GM19240 (cell line): ENCODE measurements around the gene MINAR2.

ENCODE experiments used
- DNase-seq: peaks from one replicate; pipeline ENCODE4 v3.0.0; 2011; ENCODE audit warnings: low spot score; ENCODE audit not compliant: insufficient read length

MINAR2 gene

DNA sequence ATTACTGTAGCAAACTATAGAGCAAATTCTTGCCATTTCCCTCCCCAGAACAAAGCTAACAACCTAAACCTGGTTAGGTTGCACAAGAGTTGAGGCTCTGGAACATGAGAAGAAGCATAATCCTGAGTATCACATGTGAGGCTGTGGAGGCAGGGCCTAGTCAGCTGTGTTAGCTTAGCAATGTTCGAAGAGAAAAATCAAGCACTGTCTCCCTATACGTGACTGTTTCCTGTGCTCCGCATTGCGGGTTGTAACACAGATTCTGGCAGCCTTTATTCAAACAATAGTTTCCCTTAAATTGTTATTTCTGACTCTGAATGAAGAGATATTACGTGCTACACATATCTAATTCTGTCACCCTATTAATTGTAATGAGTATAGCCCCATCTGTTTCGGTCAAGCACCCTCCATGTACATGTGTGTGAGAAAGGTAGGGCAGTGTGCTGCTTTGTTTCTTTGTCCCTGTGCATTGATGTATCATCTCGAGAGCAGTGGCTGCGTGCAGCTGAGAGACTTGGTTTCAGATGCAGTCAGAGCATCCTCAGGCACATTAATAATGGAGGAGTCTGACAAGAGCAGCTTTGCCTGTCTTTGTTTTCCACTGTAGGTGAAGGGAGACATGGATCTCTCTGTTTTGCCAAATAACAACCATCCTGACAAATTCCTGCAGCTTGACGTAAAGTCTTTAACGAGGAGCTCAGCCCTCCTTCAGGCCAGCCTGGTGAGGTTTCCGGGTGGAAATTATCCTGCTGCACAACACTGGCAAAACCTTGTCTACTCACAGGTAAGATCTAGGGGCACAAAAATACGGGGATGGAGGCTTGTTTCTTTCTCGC is at the start of gene MINAR2:
TSS of gene MINAR2 (plus strand) at position 523 of the 836 bp plus-strand sequence. CDS start at position 620, 97 bp downstream.
- DNase-seq, result no peak

- DNase-seq, result no peak
These were observed 49.2 kb upstream of the MINAR2 start for GRCh38 chr5:129698661-129699060.

DNA sequence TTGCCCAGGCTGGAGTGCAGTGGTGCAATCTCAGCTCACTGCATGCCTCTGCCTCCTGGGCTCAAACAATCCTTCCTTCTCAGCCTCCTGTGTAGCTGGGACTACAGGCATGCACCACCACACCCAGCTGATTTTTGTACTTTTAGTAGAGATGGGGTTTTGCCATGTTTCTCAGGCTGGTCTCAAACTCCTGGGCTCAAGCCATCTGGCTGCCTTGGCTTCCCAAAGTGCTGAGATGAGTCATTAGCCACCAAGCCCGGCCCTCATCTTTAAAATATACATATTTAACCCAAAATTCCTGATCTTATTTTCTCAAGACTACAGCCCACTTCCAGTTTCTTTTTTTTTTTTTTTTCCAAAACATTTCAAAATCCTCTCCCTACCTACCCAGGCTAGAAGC is 31.7 kb upstream of the MINAR2 start:
- no peak for DNase-seq

DNA sequence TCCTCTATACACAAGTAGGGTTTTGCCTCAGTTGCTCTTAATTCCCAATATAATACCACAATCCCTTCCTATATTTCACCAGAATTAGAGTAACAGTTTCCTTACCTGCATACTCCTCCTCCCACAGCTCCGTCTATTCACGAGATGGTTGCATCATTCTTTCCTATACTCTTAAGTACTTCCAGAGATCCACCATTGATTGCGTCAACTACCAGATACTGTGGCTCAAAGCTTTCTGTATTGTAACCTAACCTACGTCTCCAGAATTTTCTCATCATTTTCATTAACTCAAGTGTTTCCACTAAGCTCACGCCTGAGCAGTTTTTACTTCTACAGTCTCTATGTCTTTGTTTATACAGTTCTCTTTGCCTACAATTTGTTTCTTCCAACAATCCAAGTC is 31.2 kb upstream of the MINAR2 start:
- DNase-seq, result no peak

GRCh38 chr5:129717751-129718310 is 30.1 kb upstream of the MINAR2 start:
- DNase-seq, result no peak

DNA sequence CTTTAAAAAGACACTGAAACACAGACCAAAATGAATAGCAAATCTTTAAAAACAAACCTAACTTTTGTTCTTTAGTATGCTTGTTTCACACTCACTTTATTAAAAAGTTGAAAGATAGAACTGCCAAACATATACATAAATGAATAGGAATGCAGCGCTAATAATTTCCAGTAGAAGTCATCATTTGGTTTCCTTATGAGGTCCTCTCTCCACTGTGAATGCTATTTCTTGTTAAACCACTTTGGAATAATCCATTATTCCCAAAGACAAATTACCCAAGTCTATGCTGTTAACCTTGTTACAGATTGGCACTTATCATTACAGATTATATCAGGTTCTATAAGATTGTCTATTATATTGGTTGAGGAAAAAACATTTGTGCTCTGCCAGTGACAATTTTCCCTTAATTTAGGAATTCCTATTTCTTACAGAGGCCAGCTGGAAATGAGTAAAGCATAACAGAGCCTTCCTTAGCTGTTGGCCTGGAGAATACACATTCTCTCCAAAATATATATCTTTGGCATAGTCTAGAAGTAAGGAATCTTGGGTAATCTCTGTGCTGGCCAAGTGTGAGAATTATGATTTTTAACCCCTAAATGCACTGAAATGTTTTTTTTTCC is 29.3 kb upstream of the MINAR2 start:
- no peak for DNase-seq

- no peak for DNase-seq
These were observed 23.7 kb upstream of the MINAR2 start for GRCh38 chr5:129724222-129724621.

DNA sequence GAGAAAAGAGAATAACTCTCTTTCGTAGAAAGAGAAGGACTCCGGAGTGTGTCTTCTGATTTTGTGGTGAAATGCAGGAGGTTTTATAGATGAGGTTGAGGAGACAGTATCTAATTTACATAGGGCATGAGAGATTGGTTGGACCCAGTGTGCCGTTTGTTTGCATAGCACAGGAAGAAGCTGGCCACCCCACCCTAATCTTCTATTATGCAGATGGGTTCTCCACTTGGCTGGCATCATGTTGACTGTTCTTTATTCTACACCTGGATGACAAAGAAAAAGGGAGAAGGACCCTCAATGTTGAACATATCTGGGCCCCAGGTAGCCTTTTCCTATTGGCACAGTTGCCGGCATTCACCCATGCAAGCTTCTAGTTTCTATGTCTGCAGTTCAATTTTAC is 23.2 kb upstream of the MINAR2 start:
- DNase-seq, result no peak

DNA sequence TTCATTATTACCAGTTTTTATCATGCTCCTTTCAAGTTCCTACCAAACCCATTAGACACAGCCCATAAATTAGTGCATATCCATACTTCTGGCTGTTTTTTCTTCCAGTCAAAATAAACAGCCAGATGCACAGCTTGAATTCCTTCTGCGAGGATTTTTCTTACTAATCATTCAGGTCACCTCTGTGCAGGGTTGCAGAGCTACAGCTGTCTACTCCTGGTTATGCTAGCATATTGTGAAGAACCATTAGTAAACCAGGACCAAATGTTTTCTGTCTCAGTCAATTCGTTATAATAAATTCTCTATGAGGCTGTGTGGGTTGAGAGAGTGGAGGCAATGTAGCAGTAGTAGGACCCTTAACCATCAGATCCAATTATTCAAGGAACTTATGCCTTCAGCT is 8.1 kb upstream of the MINAR2 start:
- DNase-seq, result no peak

DNA sequence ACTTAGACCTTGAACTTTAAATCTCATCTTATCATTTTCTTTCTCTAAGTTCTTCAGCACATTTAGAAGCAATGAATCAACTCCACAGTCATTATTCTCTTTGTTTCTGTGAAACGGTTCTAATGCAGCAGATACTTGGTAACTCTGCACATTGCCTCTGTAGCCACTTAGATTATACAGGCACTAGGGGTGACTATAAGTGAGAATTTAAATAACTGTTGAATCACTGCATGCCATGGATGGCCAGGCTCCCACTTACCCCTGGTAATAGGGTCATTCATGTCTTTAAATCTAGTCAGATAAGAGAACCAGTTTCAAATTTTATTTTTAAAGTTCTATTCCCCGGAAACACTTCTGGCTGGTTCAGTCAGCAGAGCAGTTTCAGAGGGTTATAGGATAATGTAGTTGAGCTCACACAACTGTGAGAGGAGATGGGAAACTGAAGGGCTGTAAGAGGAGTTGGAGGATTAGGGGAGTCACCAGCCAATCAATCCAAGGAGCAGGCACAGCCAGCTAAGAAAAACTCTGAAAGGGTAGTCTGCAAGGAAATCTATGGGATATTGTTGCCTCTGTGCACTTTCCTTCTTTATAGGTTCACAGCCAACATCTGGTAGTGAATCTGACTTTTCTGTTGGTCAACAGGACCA is 4.2 kb upstream of the MINAR2 start:
- DNase-seq, result no peak

DNA sequence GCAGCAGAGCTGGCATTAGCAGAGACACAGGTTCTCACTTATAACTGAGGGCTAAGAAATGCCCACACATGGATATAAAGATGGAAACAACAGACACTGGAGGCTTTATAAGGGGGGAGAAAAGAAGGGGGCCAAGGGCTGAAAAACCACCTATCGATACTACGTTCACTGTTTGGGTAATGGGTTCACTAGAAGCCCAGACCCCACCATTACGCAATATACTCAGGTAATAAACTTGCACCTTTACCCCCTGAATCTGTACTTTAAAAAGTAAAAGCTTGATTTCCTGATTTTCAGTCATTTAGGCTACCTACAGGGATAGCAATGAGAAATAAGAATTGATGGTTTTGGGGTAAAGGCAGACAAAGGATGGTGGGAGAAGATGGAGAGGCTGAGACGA is 1.9 kb upstream of the MINAR2 start:
- DNase-seq, result no peak

- DNase-seq, result no peak
These were observed 1.0 kb upstream of the MINAR2 start for GRCh38 chr5:129746876-129747275.

GRCh38 chr5:129748913-129749880 is 1.3 kb downstream of the MINAR2 start:
- no peak for DNase-seq

- no peak for DNase-seq
These were observed 12.9 kb downstream of the MINAR2 start for GRCh38 chr5:129760636-129761325.

- DNase-seq, result no peak
These were observed 15.8 kb downstream of the MINAR2 start for GRCh38 chr5:129763651-129764050.

- DNase-seq, result no peak
These were observed 18.9 kb downstream of the MINAR2 start for GRCh38 chr5:129766798-129767197.

DNA sequence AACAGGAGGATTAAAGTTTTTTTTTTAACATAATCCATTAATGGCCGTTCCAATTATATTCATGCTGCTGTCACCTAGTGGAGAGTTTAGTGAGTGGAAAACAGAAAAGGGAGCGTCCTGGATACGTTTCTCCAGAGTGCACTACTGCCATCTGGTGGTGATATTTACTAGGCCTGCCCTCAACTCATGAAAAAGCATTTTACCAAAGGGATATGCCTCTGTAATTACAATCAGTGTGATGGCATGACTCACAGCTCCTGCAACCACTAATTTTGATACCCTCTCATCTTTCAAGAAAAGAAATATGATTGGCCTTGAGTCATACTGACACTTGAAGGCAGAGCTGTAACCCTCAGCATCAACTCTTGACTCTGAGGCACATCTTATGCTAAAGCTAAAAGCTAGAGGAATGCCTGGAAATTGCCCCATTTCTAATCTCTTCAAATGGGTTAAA is 20.1 kb downstream of the MINAR2 start:
- DNase-seq, result peak; percentile 8

DNA sequence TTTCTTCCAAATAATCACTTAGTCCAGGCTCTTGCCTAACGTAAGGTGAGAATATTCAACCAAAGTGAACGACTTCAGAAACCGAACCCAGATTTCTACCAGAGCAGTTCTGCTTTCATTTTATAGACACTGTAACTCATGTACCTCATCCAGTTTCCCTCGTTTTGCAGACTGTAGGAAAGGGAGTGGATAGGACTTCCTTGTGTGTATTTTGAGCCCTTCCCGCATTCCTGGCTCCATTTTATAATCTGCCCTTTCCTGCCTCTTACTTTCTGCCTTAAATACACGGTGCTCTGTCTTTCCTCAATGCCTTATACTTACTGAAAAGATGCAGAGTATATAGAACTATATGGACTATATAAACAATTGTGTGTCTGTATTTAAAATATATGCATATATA is 20.8 kb downstream of the MINAR2 start:
- no peak for DNase-seq

DNA sequence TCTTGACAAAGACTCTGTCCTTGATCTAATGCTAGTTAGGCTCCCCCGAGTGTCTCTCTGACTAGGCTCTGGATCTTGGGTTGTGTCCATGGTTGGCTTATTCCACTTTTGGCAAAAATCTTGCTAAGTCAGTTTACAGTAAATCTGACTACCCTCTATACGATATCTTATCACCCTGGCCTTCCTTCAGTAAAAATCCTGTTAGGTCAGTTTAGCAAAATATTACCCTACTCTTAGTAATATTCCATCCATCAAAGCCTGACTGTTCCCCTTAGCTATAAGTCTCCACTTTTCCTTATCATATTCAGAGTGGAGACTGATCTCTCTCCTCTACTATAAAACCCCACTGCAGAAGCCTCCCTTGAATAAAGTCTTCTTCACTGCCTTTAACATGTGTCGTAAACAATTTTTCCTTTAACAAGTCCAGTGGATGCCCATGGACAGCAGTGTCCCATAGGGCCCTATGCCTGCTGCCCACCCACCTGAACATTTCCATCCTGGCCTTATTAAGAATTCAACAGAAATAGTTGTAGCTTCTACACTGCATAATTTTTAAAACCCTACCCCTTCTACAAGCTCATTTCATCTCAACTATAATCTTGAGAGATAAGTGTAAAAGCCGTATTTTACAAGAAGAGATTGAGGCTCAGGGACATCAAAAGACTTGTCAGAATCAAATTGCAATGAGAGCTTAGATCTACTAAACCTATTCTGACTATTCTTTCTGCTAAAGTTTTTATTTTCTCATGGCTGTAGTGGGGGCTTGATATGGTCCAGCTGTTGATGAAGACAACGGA is 22.3 kb downstream of the MINAR2 start:
- no peak for DNase-seq
